HG03571 (cell line): ENCODE measurements around the gene IL19.
"Not testable (repeated sequence)": the region's sequence is repeated elsewhere in the genome, so short reads cannot be mapped to it uniquely, and the experiment has no call there.

Experiments
- ATAC-seq: cut with Tn5 transposase; IDR thresholded peaks from one replicate; pipeline ENCODE4 v1.9.1; 2021; ENCODE audit not compliant: unreplicated experiment

Gene IL19

GRCh38 chr1:206853696-206854095 lies 83.1 kb downstream of the IL19 start:
- not testable (repeated sequence) for ATAC-seq

- no peak for ATAC-seq
These were observed 84.0 kb downstream of the IL19 start for GRCh38 chr1:206854401-206855129.

DNA sequence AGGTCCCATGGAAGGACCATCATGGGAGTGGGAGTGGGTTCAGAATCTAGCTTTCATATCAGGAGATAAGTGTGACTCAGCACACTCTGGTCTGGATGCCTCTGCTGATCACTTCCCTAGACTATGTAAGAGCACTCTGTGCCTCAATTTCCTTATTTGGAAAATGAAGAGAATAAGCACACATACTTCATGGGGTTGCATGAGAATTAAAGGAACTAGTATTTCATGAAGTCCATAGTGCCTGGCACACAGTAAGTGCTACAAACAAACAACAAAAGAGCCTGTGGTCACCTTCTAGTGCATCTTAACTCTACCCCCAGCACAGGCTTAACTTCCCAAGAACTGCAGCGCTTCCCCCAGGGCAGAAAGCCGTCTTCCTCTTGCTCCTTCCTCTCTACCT lies 85.3 kb downstream of the IL19 start:
- no peak for ATAC-seq

GRCh38 chr1:206856674-206857464 lies 86.3 kb downstream of the IL19 start:
- ATAC-seq: no peak

DNA sequence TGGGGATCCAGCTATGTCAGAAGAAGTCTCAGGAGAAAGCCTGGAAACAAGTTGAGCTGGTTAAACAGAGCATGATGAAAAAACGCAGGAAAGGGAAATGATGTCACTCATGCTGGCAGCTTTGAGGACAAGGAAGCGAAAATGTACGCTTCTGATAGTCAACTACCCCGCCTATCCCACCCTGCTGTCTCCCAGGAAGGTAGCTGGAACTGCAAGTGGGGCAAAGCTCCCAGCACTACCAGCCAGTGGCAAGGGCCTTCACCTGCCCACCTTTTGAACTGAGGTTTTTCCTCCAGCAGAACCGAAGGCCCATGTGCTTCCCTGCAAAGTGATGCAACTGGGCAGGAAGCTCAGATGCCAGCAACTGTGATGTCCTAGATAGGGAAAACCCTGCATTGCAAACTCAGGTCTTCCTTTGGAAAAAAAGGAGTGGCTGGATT lies 88.5 kb downstream of the IL19 start:
- no peak for ATAC-seq

DNA sequence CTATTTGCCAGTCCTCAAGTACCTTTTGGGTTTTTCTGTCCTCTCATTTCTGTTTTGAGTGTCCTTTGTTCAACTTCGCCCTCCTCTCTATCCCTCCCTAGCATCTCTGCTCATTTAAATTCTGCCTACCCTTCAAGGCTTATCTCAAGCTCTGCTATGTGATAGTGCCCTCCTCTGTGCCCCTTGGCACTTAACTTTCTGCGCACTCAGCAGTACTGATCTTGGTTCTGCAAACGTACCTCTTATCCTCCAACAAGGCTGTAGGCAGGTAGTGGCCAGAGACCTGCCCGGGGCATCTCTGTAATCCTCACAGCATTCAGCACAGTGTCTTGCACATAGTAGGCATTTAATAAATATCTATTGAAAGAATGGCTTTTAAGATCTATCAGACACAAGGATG lies 89.6 kb downstream of the IL19 start:
- no peak for ATAC-seq

DNA sequence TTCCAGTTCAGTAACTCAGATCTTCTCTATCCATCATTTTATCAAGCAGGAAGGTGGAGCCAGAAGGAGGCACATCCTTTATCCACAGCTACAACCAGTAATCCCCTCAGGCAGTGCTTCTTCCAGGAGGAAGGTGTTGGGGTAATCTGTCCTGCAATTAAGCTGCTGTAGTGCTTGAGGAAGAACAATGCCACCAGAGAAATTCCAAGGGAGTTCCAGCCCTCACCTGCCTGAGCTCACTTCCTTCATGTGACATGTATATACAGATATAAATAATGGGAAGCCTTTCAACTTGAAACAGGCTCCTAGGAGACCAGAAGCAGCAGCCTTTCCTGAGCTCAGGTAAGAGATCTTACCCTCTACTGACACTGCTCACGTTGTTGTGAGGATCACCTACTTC lies 92.7 kb downstream of the IL19 start:
- no peak for ATAC-seq

DNA sequence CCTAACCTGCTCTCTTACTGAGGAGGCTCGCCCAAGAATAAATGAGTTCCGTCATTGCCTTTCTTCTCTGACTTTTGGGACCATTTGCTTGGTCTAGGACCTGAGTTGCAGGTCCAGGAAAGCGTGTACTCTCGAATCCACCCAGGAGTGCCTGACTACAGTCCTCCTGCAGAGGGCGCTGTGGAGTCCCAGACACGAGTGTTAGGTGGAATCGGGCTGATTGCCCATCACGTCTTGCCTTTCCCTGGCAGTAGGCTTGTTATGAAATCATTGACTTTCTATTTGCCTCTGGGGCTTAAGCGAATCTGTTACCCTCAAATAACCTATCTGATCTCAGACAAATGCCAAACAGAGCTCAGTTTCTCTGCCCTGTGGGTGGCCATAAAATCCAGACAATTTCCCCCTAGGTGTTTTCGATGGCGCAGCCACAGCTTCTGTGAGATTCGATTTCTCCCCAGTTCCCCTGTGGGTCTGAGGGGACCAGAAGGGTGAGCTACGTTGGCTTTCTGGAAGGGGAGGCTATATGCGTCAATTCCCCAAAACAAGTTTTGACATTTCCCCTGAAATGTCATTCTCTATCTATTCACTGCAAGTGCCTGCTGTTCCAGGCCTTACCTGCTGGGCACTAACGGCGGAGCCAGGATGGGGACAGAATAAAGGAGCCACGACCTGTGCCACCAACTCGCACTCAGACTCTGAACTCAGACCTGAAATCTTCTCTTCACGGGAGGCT lies 94.5 kb downstream of the IL19 start, which contains the start of gene IL20:
TSS of gene IL20 (plus strand) at position 685 of the 733 bp plus-strand sequence. CDS start 230 bp downstream, outside the sequence.
- ATAC-seq: no peak

- no peak for ATAC-seq
These were observed 95.5 kb downstream of the IL19 start for GRCh38 chr1:206866062-206866461.

DNA sequence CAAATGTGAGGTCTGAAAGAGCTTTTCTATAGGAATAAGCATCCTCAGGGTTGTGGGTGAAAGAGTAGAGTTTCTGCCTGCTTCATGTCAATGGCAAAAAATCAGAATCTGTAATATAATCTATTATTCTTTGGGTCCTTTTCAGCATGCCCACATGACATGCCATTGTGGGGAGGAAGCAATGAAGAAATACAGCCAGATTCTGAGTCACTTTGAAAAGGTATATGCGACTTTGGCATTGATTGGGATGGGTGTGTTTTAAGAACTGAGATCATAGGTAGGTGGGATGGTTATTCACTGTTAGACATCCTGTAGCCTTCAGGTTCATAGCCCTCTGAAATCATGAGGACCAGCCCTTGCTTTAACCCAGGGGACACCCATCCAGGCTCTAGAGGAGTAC lies 96.7 kb downstream of the IL19 start:
- ATAC-seq: no peak

GRCh38 chr1:206867716-206868115 lies 97.1 kb downstream of the IL19 start:
- ATAC-seq: no peak

- ATAC-seq: no peak
These were observed 97.7 kb downstream of the IL19 start for GRCh38 chr1:206868264-206868663.

- ATAC-seq: no peak
These were observed 101.6 kb downstream of the IL19 start for GRCh38 chr1:206872139-206872538.

DNA sequence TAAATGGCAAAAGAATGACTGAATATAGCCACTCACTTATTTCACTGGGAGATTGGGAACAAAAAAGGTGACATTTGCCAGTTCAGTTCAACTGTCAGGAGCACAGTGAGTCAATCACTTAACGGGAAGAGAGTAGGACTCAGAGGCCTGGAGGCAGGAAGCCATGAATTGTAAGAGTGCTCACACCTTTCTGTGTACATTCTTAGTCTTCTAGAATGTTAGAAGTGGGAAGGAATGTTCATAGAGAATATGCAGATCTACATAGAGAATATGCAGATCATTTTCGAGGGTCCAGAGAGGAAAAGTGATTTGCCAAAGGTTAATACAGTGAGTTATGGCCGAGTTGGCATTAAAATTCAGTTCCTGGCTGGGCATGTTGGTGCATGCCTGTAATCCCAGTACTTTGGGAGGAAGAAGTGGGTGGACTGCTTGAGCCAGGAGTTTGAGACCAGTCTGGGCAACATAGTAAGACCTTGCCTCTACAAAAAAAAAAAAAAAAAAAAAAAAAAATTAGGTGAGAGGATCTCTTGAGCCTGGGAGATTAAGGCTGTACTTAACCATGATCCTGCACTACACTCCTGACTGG lies 103.1 kb downstream of the IL19 start:
- ATAC-seq: no peak

- no peak for ATAC-seq
These were observed 105.3 kb downstream of the IL19 start for GRCh38 chr1:206875752-206876377.

DNA sequence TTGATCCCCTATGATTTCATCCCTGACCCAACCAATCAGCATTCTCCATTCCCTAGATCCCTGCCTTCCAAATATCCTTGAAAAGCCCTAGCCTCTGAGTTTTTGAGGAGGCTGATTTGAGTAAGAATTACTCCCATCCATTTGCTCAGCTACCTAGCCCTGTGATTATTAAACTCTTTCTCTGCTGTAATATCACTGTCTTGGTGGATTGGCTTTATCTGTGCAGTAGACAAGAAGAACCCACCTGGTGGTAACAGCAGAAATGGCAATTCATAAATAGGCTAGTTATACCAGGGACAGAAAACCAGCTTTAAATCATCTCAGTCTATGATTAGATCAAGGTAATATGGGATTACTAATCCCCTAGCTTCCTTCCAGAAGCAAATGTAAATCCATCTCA lies 107.9 kb downstream of the IL19 start:
- no peak for ATAC-seq

DNA sequence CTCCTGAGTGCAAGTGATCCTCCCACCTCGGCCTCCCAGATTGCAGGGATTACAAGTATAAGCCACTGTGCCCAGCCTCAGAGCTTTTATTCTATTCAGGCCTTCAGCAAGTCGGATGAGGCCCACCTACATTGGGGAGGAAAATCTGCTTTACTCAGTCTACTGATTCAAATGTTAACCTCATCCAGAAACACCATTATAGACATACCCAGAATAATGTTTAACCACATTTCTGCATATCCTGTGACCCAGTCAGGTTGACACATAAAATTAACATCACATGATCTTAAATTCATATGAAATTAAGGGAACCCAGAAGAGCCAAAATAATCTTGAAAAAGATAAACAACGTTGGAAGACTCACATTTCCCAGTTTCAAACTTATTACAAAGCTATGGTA lies 109.7 kb downstream of the IL19 start:
- no peak for ATAC-seq

GRCh38 chr1:206882555-206882954 lies 112.0 kb downstream of the IL19 start:
- ATAC-seq: no peak

- no peak for ATAC-seq
These were observed 112.6 kb downstream of the IL19 start for GRCh38 chr1:206883160-206883559.

DNA sequence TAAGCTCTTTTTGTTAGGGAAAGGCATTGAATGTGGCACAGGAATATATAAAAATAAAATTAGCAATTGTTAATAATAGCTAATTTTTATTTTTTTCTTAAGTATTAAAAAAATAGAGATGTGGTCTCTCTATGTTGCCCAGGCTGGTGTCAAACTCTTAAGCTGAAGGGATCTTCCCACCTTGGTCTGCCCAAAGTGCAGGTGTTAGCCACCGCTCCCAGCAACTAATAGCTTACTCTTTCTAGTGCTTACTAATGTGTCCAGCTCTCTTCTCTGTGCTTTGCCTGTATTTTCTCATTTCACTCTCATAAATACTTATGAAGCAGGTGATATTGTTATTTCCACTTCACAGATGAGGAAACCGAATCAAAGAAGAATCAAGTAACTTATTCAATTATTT lies 113.3 kb downstream of the IL19 start:
- ATAC-seq: no peak
